ENCODE data around the gene DRGX. TPM values are rescaled to one million over a fixed set of nuclear protein-coding genes. Genes with fewer than 3 reads are reported as not detected.

DRGX gene
- total and polyA plus RNA-seq, 12 donors, result not detected

- DNase-seq (no peak), ATAC-seq (no peak)
- no peak overlapping the region for H3K4me3 ChIP-seq
- no peak for TF ChIP-seq CTCF (IDR thresholded peaks at IDR 0.05)
- no peaks in the 10 kb centered on the region for H3K9me3 ChIP-seq
- 92 to 95% methylated on average over 1 of the region's 1 CpG for WGBS, 2 donors
- no peak overlapping the region for H3K27ac ChIP-seq
- intact Hi-C loops (cut with DNase I), result loop anchor here in 1 of 10 donors (10.0 kb wide), 1 partner anchor 178 kb away; no protein-coding TSS in a partner anchor
- no peaks in the 10 kb centered on the region for H3K36me3 ChIP-seq
- peaks cover 43 to 97% (median 89%) of the 10 kb centered on the region in 7 donors for H3K27me3 ChIP-seq
- peaks cover 7 to 37% (median 30%) of the 10 kb centered on the region in 9 donors for H3K4me1 ChIP-seq
These were observed 2.6 kb downstream of the DRGX start for GRCh38 chr10:49393301-49393700.

- Histone ChIP-seq H3K4me3 (no peak overlapping the region), H3K4me1 (no peaks in the 10 kb centered on the region), H3K27me3 (peaks cover 9 to 88% (median 59%) of the 10 kb centered on the region in 7 donors), H3K36me3 (no peaks in the 10 kb centered on the region), H3K9me3 (no peaks in the 10 kb centered on the region), H3K27ac (no peak overlapping the region)
- no peak for ATAC-seq
- TF ChIP-seq CTCF (IDR thresholded peaks at IDR 0.05), result no peak
- intact Hi-C loops (cut with DNase I), result no loop called here
- DNase-seq, result no peak
- 88 to 91% methylated on average over 15 of the region's 15 CpGs for WGBS, 2 donors
These were observed 6.4 kb downstream of the DRGX start for GRCh38 chr10:49389361-49389933.

GRCh38 chr10:49388161-49388560, 7.7 kb downstream of the DRGX start:
- intact Hi-C loops (cut with DNase I), result no loop called here
- TF ChIP-seq CTCF (IDR thresholded peaks at IDR 0.05), result no peak
- Histone ChIP-seq H3K4me1 (no peaks in the 10 kb centered on the region), H3K9me3 (no peaks in the 10 kb centered on the region), H3K27ac (no peak overlapping the region), H3K36me3 (no peaks in the 10 kb centered on the region), H3K27me3 (peaks cover 0 to 76% (median 49%) of the 10 kb centered on the region in 7 donors), H3K4me3 (no peak overlapping the region)
- ATAC-seq (no peak), DNase-seq (no peak)

GRCh38 chr10:49387071-49387470, 8.8 kb downstream of the DRGX start:
- 91 to 92% methylated on average over 8 of the region's 8 CpGs for WGBS, 2 donors
- ATAC-seq (no peak), DNase-seq (no peak)
- Histone ChIP-seq H3K36me3 (no peaks in the 10 kb centered on the region), H3K9me3 (no peaks in the 10 kb centered on the region), H3K4me3 (no peak overlapping the region), H3K27me3 (peaks cover 0 to 70% (median 39%) of the 10 kb centered on the region in 7 donors), H3K4me1 (no peaks in the 10 kb centered on the region), H3K27ac (no peak overlapping the region)
- intact Hi-C loops (cut with DNase I), result no loop called here
- TF ChIP-seq CTCF (IDR thresholded peaks at IDR 0.05), result no peak
